ENCODE results near the gene CFAP100. TPM values are rescaled to one million over a fixed set of nuclear protein-coding genes. Genes with fewer than 3 reads are reported as not detected.

Gene CFAP100
- total RNA-seq, 1 experiment from 2014 or later, result not detected

- Histone ChIP-seq H3K27ac (ENCODE audit: low read length) (no peak overlapping the region), H3K9me3 (ENCODE audit: low read length) (no peaks in the 10 kb centered on the region), H3K4me2 (ENCODE audit: low read length) (no peak overlapping the region), H3K9me2 (replicated peaks; ENCODE audit: low read length) (no peaks in the 10 kb centered on the region), H3K36me3 (ENCODE audit: low read depth, low read length) (no peaks in the 10 kb centered on the region; the same call in 1 of the 2 replicates), H3K27me3 (ENCODE audit: low read length) (no peaks in the 10 kb centered on the region), H3K79me2 (ENCODE audit: low read length) (peaks cover 31% of the 10 kb centered on the region), H4K20me1 (ENCODE audit: low read length) (peaks cover 23% of the 10 kb centered on the region), H3K9ac (ENCODE audit: low read length) (no peak overlapping the region), H3K4me1 (ENCODE audit: insufficient read depth, low read length) (peaks cover 18% of the 10 kb centered on the region), H2AFZ (ENCODE audit: low read length) (no peak overlapping the region), H3K4me3 (ENCODE audit: low read length) (no peak overlapping the region), H3F3A (ENCODE audit: low read length, unreplicated experiment) (no peaks in the 10 kb centered on the region)
- POLR2A ChIA-PET (ENCODE audit: unreplicated experiment), result no interaction called here
- TF ChIP-seq EZH2phosphoT487 (IDR thresholded peaks at IDR 0.05; ENCODE audit: borderline replicate concordance, low read length) (no peak), EZH2 (IDR thresholded peaks at IDR 0.05; ENCODE audit: low read length, unreplicated experiment) (no peak)
- TF ChIP-seq, protein P1, sequence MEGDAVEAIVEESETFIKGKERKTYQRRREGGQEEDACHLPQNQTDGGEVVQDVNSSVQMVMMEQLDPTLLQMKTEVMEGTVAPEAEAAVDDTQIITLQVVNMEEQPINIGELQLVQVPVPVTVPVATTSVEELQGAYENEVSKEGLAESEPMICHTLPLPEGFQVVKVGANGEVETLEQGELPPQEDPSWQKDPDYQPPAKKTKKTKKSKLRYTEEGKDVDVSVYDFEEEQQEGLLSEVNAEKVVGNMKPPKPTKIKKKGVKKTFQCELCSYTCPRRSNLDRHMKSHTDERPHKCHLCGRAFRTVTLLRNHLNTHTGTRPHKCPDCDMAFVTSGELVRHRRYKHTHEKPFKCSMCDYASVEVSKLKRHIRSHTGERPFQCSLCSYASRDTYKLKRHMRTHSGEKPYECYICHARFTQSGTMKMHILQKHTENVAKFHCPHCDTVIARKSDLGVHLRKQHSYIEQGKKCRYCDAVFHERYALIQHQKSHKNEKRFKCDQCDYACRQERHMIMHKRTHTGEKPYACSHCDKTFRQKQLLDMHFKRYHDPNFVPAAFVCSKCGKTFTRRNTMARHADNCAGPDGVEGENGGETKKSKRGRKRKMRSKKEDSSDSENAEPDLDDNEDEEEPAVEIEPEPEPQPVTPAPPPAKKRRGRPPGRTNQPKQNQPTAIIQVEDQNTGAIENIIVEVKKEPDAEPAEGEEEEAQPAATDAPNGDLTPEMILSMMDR (conservative IDR thresholded peaks at IDR 0.05; ENCODE audit: low read depth, low read length), result no peak
- intact Hi-C loops (cut with micrococcal nuclease), result loop anchor here (5.0 kb wide), 1 partner anchor 560 kb away; no protein-coding TSS in a partner anchor
- CTCF ChIA-PET, result no interaction called here
- no peak for ATAC-seq
- BruUV-seq (replicated peaks), result no TSS peak
- no peak for DNase-seq
Measured at GRCh38 chr3:126477061-126477380, 82.3 kb downstream of the CFAP100 start.

DNA sequence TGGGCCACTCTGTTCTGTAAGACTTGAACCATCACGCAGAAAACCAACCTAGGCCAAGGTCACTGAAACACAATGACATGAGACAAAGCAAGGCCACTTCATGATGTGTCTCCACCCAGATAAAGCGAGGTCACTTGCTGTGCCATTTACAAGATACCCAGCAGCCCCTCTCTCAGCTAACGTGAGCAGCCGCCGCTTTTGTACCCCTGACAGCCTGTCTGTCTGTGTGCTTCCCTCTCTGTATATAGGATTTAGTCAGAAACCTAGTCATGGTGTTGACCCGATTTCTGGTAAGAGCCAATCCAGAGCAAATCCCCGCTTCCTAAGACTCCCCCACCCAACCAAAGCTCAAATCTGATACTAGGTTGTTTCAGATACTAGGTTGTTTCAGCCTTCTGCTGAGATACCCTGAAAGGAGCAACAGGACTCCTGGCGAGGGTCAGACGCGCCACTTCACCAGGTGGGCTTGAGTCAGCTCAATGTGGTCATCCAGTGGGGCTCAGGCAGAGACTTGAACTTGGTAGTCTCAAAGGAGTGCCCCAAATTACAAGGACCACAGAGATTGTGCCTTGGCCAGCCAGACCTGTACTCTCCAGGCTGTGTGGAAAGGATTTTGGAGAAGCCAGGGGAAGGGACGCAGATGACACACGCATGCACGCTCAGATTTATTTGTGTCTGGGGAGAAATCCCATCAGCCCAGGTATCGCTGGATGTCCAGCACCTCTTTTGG lies 84.0 kb downstream of the CFAP100 start:
- peaks cover 1% of the 10 kb centered on the region for H3K4me1 ChIP-seq (ENCODE audit: insufficient read depth, low read length)
- no peak overlapping the region for H3K4me2 ChIP-seq (ENCODE audit: low read length)
- BruUV-seq (replicated peaks), result no TSS peak
- TF ChIP-seq, protein P1 (conservative IDR thresholded peaks at IDR 0.05; ENCODE audit: low read depth, low read length), result no peak
- TF ChIP-seq EZH2phosphoT487 (IDR thresholded peaks at IDR 0.05; ENCODE audit: borderline replicate concordance, low read length), result no peak
- TF ChIP-seq EZH2 (IDR thresholded peaks at IDR 0.05; ENCODE audit: low read length, unreplicated experiment), result no peak
- no peaks in the 10 kb centered on the region for H3K36me3 ChIP-seq (ENCODE audit: low read depth, low read length)
- intact Hi-C loops (cut with micrococcal nuclease), result loop anchor here (5.0 kb wide), 1 partner anchor 561 kb away; no protein-coding TSS in a partner anchor
- ChIA-PET POLR2A (ENCODE audit: unreplicated experiment) (no interaction called here), CTCF (no interaction called here)
- H3K9me3 ChIP-seq (ENCODE audit: low read length), result no peaks in the 10 kb centered on the region
- no peaks in the 10 kb centered on the region for H3K9me2 ChIP-seq (replicated peaks; ENCODE audit: low read length)
- ATAC-seq (no peak), DNase-seq (no peak)
- no peak overlapping the region for H3K27ac ChIP-seq (ENCODE audit: low read length)
- no peaks in the 10 kb centered on the region for H3K27me3 ChIP-seq (ENCODE audit: low read length)
- H3K9ac ChIP-seq (ENCODE audit: low read length), result no peak overlapping the region
- H2AFZ ChIP-seq (ENCODE audit: low read length), result no peak overlapping the region
- peaks cover 9% of the 10 kb centered on the region; the same call in 1 of the 2 replicates for H4K20me1 ChIP-seq (ENCODE audit: low read length)
- H3K79me2 ChIP-seq (ENCODE audit: low read length), result peaks cover 14% of the 10 kb centered on the region
- no peaks in the 10 kb centered on the region for H3F3A ChIP-seq (ENCODE audit: low read length, unreplicated experiment)
- H3K4me3 ChIP-seq (ENCODE audit: low read length), result no peak overlapping the region

DNA sequence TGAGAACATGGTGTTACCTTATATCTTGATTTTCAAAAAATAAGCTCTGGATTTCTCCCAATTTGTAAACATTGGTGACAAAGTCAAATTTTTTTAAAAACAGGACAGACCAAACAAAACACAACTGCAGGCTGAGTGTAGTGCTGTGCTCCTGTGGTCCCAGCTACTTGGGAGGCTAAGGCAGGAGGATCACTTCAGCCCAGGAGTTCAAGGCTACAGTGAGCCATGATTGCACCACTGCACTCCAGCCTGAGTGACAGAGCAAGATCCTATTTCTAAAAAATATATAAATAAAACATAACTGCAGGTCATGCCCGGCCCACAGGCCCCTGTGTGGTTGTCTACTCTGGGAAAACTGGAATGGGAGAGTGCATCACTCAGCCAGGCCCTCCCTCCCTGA lies 84.9 kb downstream of the CFAP100 start:
- Histone ChIP-seq H3K4me1 (ENCODE audit: insufficient read depth, low read length) (no peaks in the 10 kb centered on the region; the same call in 1 of the 2 replicates), H3K9me2 (replicated peaks; ENCODE audit: low read length) (no peaks in the 10 kb centered on the region), H3K79me2 (ENCODE audit: low read length) (peaks cover 5% of the 10 kb centered on the region), H3K4me2 (ENCODE audit: low read length) (no peak overlapping the region), H3K36me3 (ENCODE audit: low read depth, low read length) (no peaks in the 10 kb centered on the region), H3K9me3 (ENCODE audit: low read length) (no peaks in the 10 kb centered on the region), H3K27me3 (ENCODE audit: low read length) (no peaks in the 10 kb centered on the region), H3F3A (ENCODE audit: low read length, unreplicated experiment) (no peaks in the 10 kb centered on the region), H3K9ac (ENCODE audit: low read length) (no peak overlapping the region), H2AFZ (ENCODE audit: low read length) (no peak overlapping the region), H3K4me3 (ENCODE audit: low read length) (no peak overlapping the region), H4K20me1 (ENCODE audit: low read length) (peaks cover 4% of the 10 kb centered on the region; the same call in 1 of the 2 replicates), H3K27ac (ENCODE audit: low read length) (no peak overlapping the region)
- ChIA-PET CTCF (no interaction called here), POLR2A (ENCODE audit: unreplicated experiment) (no interaction called here)
- no TSS peak for BruUV-seq (replicated peaks)
- DNase-seq (no peak), ATAC-seq (no peak)
- intact Hi-C loops (cut with micrococcal nuclease), result loop anchor here (5.0 kb wide), 1 partner anchor 562 kb away; no protein-coding TSS in a partner anchor
- no peak for TF ChIP-seq EZH2phosphoT487 (IDR thresholded peaks at IDR 0.05; ENCODE audit: borderline replicate concordance, low read length)
- TF ChIP-seq, protein P1 (conservative IDR thresholded peaks at IDR 0.05; ENCODE audit: low read depth, low read length), result no peak
- no peak for TF ChIP-seq EZH2 (IDR thresholded peaks at IDR 0.05; ENCODE audit: low read length, unreplicated experiment)

Measured in PC-3 (cell line).